HG03196 (cell line): ENCODE data around the gene MORN4.
A peak's percentile ranks its signal among the peaks of the same experiment; 100 is the strongest.
"Not testable (repeated sequence)": the region's sequence is repeated elsewhere in the genome, so short reads cannot be mapped to it uniquely, and the experiment has no call there.

ENCODE experiments used
- ATAC-seq: cut with Tn5 transposase; IDR thresholded peaks from one replicate; pipeline ENCODE4 v1.9.1; 2021; ENCODE audit not compliant: unreplicated experiment

The MORN4 gene

GRCh38 chr10:97642471-97643159 lies 9.3 kb upstream of the MORN4 start:
- ATAC-seq: not testable (repeated sequence)

- ATAC-seq: peak; percentile 4
Observed at GRCh38 chr10:97640868-97641811, 7.8 kb upstream of the MORN4 start.

GRCh38 chr10:97640174-97640867 lies 7.0 kb upstream of the MORN4 start, which contains the start of gene PI4K2A:
Gene PI4K2A (plus strand): TSS chr10:97640671. CDS start chr10:97640743, 72 bp downstream.
- peak; percentile 98 for ATAC-seq

GRCh38 chr10:97639090-97639489 lies 5.8 kb upstream of the MORN4 start:
- ATAC-seq: not testable (repeated sequence)

- ATAC-seq: no peak
Observed at GRCh38 chr10:97635577-97635976, 2.3 kb upstream of the MORN4 start.

- ATAC-seq: no peak
Observed at GRCh38 chr10:97633921-97634320, 621 bp upstream of the MORN4 start.

GRCh38 chr10:97631098-97631497 lies 2.2 kb downstream of the MORN4 start:
- no peak for ATAC-seq

GRCh38 chr10:97629289-97629688 lies 4.0 kb downstream of the MORN4 start:
- ATAC-seq: no peak

GRCh38 chr10:97628228-97628627 lies 5.1 kb downstream of the MORN4 start:
- ATAC-seq: no peak

GRCh38 chr10:97627731-97628130 lies 5.6 kb downstream of the MORN4 start:
- ATAC-seq: no peak

- no peak for ATAC-seq
Observed at GRCh38 chr10:97623277-97623676, 10.0 kb downstream of the MORN4 start.

GRCh38 chr10:97618733-97619132 lies 14.6 kb downstream of the MORN4 start:
- ATAC-seq: no peak

- no peak for ATAC-seq
Observed at GRCh38 chr10:97618285-97618684, 15.0 kb downstream of the MORN4 start.

GRCh38 chr10:97612386-97612785 lies 20.9 kb downstream of the MORN4 start:
- no peak for ATAC-seq

GRCh38 chr10:97611473-97611872 lies 21.8 kb downstream of the MORN4 start:
- ATAC-seq: no peak

- no peak for ATAC-seq
Observed at GRCh38 chr10:97608991-97609561, 24.2 kb downstream of the MORN4 start.

- no peak for ATAC-seq
Observed at GRCh38 chr10:97607095-97607636, 26.1 kb downstream of the MORN4 start.

- no peak for ATAC-seq
Observed at GRCh38 chr10:97601268-97602215, 31.8 kb downstream of the MORN4 start.

- no peak for ATAC-seq
Observed at GRCh38 chr10:97600616-97601015, 32.7 kb downstream of the MORN4 start.

- ATAC-seq: no peak
Observed at GRCh38 chr10:97599272-97599619, 34.1 kb downstream of the MORN4 start.
